Loucy (cell line): ENCODE data around the gene GAN.

Experiments
- H2AFZ ChIP-seq: fragments of 200-600 bp; sonication (generic); 2 replicates; pipeline ENCODE4 v1.6.0; 2016; ENCODE audit warnings: antibody characterized with exemption, mild to moderate bottlenecking, low read length, moderate library complexity
- H3F3A ChIP-seq: fragments of 200-600 bp; 2 replicates; pipeline ENCODE4 v1.6.0; 2016; ENCODE audit warnings: antibody characterized with exemption, low read depth, mild to moderate bottlenecking
- H3K27me3 ChIP-seq: fragments of 200-600 bp; sonication (generic); 2 replicates; pipeline ENCODE4 v1.6.1; 2014; ENCODE audit warnings: low read length, mild to moderate bottlenecking; ENCODE audit not compliant: insufficient read depth, poor library complexity, severe bottlenecking
- H3K36me3 ChIP-seq: fragments of 200-600 bp; sonication (generic); 2 replicates; pipeline ENCODE4 v1.6.1; 2016; ENCODE audit warnings: low read length; ENCODE audit not compliant: insufficient read depth
- H3K4me1 ChIP-seq: fragments of 200-600 bp; sonication (generic); 2 replicates; pipeline ENCODE4 v1.5.1; 2014; ENCODE audit warnings: low read length, mild to moderate bottlenecking; ENCODE audit not compliant: insufficient read depth, poor library complexity, severe bottlenecking
- H3K4me2 ChIP-seq: fragments of 200-600 bp; sonication (generic); 2 replicates; pipeline ENCODE4 v1.6.0; 2014; ENCODE audit warnings: antibody characterized with exemption, low read length, low read depth, mild to moderate bottlenecking; ENCODE audit not compliant: poor library complexity, severe bottlenecking
- H3K4me3 ChIP-seq: fragments of 200-600 bp; sonication (generic); 2 replicates; pipeline ENCODE4 v1.5.1; 2014; ENCODE audit warnings: low read length, mild to moderate bottlenecking, mixed read lengths; ENCODE audit not compliant: poor library complexity, severe bottlenecking
- H3K79me2 ChIP-seq: fragments of 200-600 bp; sonication (generic); 2 replicates; pipeline ENCODE4 v1.6.1; 2014; ENCODE audit warnings: low read length; ENCODE audit not compliant: insufficient read depth
- H3K9ac ChIP-seq: fragments of 200-600 bp; sonication (generic); 2 replicates; pipeline ENCODE4 v1.6.0; 2014; ENCODE audit warnings: mild to moderate bottlenecking, low read depth, low read length, moderate library complexity; ENCODE audit not compliant: poor library complexity, severe bottlenecking
- H3K9me2 ChIP-seq: fragments of 200-600 bp; sonication (generic); replicated peaks from 2 replicates; pipeline ENCODE4 v1.6.1; 2016; ENCODE audit warnings: low read depth, low read length, mixed read lengths
- H3K9me3 ChIP-seq: fragments of 200-600 bp; sonication (generic); 2 replicates; pipeline ENCODE4 v1.6.1; 2014; ENCODE audit warnings: mild to moderate bottlenecking, antibody characterized with exemption, low read length, low read depth; ENCODE audit not compliant: insufficient read depth
- H4K20me1 ChIP-seq: fragments of 200-600 bp; sonication (generic); 2 replicates; pipeline ENCODE4 v1.6.0; 2014; ENCODE audit warnings: antibody characterized with exemption, low read length, mild to moderate bottlenecking; ENCODE audit not compliant: insufficient read depth, poor library complexity, severe bottlenecking
- CTCF ChIP-seq: fragments of 200-600 bp; sonication (generic); conservative IDR thresholded peaks from 2 replicates; pipeline ENCODE4 v1.5.1; 2014; ENCODE audit warnings: mild to moderate bottlenecking, antibody characterized with exemption, low read length
- EZH2phosphoT487 ChIP-seq: fragments of 200-600 bp; IDR thresholded peaks from 2 replicates; pipeline ENCODE4 v1.6.1; 2018; ENCODE audit warnings: antibody characterized with exemption, mild to moderate bottlenecking, moderate library complexity, borderline replicate concordance

The GAN gene

GRCh38 chr16:81437865-81438264 lies 123.1 kb downstream of the GAN start:
- H3K9me2 ChIP-seq = no peaks in the 10 kb centered on the region
- no peak overlapping the region for H3K4me2 ChIP-seq
- H3K4me3 ChIP-seq = no peak overlapping the region
- TF ChIP-seq EZH2phosphoT487 = no peak
- no peak for TF ChIP-seq CTCF
- no peaks in the 10 kb centered on the region for H3K4me1 ChIP-seq
- H3F3A ChIP-seq = no peaks in the 10 kb centered on the region
- H3K9me3 ChIP-seq = no peaks in the 10 kb centered on the region
- no peak overlapping the region for H2AFZ ChIP-seq
- H3K79me2 ChIP-seq = no peaks in the 10 kb centered on the region
- no peaks in the 10 kb centered on the region for H3K36me3 ChIP-seq
- no peak overlapping the region for H3K9ac ChIP-seq
- no peaks in the 10 kb centered on the region for H4K20me1 ChIP-seq
- H3K27me3 ChIP-seq = no peaks in the 10 kb centered on the region
